ENCODE data around the gene NR5A2. TPM values are rescaled to one million over a fixed set of nuclear protein-coding genes. Genes with fewer than 3 reads are reported as not detected.
A peak's percentile ranks its signal among the peaks of the same experiment; 100 is the strongest.

Gene NR5A2
- total and polyA plus RNA-seq, 3 donors from 2014 or later = 1.3 to 4.4 (median 2.3) TPM

DNA sequence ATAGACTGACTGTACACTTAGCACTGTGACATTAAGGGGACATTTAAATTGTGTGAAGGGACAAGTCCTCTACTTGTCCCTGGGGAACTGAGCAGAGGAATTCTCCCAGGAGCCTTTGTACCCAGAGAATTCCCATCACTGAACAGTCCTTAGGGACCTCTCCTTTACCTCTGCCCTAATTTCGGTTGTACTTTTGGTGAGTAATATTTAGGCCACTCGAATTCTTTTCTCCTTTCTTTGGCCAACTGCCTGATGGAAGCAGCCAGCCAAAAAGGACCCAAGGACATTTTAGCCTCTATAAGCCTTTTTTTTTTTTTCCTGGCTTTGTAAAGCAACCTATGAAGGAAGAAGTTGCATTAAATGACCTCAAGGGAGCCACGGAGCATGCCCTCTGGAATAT is 71.5 kb downstream of the NR5A2 start:
- intact Hi-C loops (cut with DNase I; ENCODE audit: low total_unique reads) = no loop called here
- Histone ChIP-seq H3K4me1 (no peaks in the 10 kb centered on the region), H3K36me3 (ENCODE audit: low read depth, missing control alignments) (no peaks in the 10 kb centered on the region), H3K4me3 (no peak overlapping the region), H3K27ac (no peak overlapping the region), H3K9me3 (no peaks in the 10 kb centered on the region), H3K27me3 (no peaks in the 10 kb centered on the region)
- TF ChIP-seq, protein P1, sequence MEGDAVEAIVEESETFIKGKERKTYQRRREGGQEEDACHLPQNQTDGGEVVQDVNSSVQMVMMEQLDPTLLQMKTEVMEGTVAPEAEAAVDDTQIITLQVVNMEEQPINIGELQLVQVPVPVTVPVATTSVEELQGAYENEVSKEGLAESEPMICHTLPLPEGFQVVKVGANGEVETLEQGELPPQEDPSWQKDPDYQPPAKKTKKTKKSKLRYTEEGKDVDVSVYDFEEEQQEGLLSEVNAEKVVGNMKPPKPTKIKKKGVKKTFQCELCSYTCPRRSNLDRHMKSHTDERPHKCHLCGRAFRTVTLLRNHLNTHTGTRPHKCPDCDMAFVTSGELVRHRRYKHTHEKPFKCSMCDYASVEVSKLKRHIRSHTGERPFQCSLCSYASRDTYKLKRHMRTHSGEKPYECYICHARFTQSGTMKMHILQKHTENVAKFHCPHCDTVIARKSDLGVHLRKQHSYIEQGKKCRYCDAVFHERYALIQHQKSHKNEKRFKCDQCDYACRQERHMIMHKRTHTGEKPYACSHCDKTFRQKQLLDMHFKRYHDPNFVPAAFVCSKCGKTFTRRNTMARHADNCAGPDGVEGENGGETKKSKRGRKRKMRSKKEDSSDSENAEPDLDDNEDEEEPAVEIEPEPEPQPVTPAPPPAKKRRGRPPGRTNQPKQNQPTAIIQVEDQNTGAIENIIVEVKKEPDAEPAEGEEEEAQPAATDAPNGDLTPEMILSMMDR (IDR thresholded peaks at IDR 0.05) = no peak
- no peak for TF ChIP-seq POLR2A (IDR thresholded peaks at IDR 0.05)
- WGBS, 2 donors = 27 to 45% methylated on average over 3 of the region's 3 CpGs
- DNase-seq = peak; percentile 23

DNA sequence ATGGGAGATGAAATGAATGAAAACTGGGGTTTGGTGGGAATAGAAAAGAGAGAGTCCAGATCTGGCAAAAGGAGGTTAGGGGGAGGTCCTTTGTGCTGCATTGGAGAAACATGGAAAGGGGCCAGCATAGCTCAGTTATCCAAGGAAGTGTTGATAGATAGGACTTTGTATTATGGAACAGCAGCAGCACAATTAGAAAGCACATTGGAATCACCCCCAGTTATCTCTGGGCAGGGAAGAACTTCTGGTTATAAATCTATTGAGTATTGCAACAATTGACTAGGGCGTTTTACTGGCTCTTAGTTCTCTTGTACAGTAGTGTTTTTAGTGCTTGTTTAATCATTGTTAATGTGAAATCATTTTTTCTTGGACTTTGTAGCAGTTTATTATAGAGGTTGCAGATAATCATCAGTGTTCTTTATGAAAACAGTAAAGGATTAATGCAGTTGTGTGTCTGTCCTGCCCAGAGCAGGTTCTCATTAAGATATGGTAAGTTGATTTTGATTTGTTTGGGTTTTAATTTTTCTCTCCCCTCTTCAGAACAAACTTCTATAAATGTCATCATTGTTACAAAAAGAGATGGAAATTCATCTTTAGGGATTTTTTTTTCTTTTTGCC is 76.6 kb downstream of the NR5A2 start:
- H3K27me3 ChIP-seq = no peaks in the 10 kb centered on the region
- 21 to 40% methylated on average over 1 of the region's 1 CpG for WGBS, 2 donors
- intact Hi-C loops (cut with DNase I; ENCODE audit: low total_unique reads) = no loop called here
- no peaks in the 10 kb centered on the region for H3K36me3 ChIP-seq (ENCODE audit: low read depth, missing control alignments)
- H3K4me1 ChIP-seq = no peaks in the 10 kb centered on the region
- H3K27ac ChIP-seq = no peak overlapping the region
- DNase-seq = no peak
- no peak overlapping the region for H3K4me3 ChIP-seq
- no peak for TF ChIP-seq POLR2A (IDR thresholded peaks at IDR 0.05)
- TF ChIP-seq, protein P1 (IDR thresholded peaks at IDR 0.05) = no peak
- H3K9me3 ChIP-seq = no peaks in the 10 kb centered on the region

DNA sequence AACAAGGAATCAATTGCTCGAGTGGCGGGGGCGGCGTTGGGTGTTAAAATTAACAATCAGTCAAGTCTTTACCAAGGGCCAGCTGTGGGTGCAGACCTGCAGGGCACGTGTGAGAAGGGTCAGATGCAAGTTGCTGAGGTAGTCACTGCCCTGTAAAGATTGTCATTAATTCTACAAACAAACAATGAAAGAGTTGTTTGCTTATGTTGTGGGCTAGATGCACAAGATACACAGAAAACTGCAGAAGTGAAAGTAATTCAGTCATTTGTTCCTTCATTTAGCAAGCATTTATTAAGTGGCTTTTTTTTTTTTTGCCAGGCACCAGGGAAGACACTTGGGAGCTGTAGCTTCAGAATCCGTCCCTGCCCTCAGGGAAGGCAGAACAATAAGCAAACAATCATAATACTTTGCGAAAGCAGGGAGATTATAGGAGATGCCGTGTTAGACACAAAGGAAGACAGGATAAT is 79.5 kb downstream of the NR5A2 start:
- Histone ChIP-seq H3K9me3 (no peaks in the 10 kb centered on the region), H3K4me1 (no peaks in the 10 kb centered on the region), H3K4me3 (no peak overlapping the region), H3K27me3 (no peaks in the 10 kb centered on the region), H3K36me3 (ENCODE audit: low read depth, missing control alignments) (no peaks in the 10 kb centered on the region), H3K27ac (no peak overlapping the region)
- intact Hi-C loops (cut with DNase I; ENCODE audit: low total_unique reads) = no loop called here
- 78 to 79% methylated on average over 8 of the region's 8 CpGs for WGBS, 2 donors
- TF ChIP-seq, protein P1 (IDR thresholded peaks at IDR 0.05) = no peak
- TF ChIP-seq POLR2A (IDR thresholded peaks at IDR 0.05) = no peak
- no peak for DNase-seq

DNA sequence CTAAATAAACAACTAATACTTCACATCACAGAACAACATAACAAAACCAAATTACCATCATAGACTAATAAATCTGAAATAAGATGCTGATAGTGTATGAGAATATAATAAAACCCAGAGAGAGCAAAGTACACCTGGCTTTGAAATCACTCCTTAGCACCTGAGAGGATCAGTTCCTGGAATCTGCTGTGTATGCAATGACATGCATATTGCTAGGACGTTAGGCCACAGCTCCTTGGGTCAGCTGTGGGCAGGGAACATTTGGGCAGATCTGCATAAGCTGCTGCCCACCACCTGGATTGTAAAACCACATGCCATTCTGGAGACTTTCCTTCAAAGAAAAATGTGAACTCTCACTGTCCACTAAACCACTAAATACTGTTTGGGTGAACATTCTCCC is 81.1 kb downstream of the NR5A2 start:
- no peak for TF ChIP-seq POLR2A (IDR thresholded peaks at IDR 0.05)
- TF ChIP-seq, protein P1 (IDR thresholded peaks at IDR 0.05) = no peak
- intact Hi-C loops (cut with DNase I; ENCODE audit: low total_unique reads) = no loop called here
- Histone ChIP-seq H3K27me3 (no peaks in the 10 kb centered on the region), H3K36me3 (ENCODE audit: low read depth, missing control alignments) (no peaks in the 10 kb centered on the region), H3K4me1 (no peaks in the 10 kb centered on the region), H3K9me3 (no peaks in the 10 kb centered on the region), H3K27ac (no peak overlapping the region), H3K4me3 (no peak overlapping the region)
- 0 to 67% methylated on average over 1 of the region's 1 CpG for WGBS, 2 donors
- no peak for DNase-seq

DNA sequence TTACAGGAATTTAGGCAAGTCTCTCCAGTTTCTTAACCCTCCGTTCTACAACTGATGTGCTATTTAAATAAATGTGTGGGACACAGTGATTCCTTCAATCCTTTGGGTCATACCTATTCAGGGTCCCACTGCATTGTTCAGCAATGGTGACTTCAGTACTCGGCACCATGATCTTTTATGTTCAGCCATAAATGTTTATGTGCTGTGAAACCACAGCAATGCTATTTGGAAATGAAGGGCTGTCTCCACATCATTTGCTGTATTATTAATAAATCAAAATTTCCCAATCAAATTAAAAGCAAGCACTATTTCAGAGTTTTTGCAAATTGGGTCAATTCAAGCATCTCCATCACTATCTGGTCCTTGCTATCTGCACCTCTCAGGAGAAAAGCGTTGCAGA is 84.8 kb downstream of the NR5A2 start:
- no peak for DNase-seq
- 89 to 96% methylated on average over 3 of the region's 3 CpGs for WGBS, 2 donors

More for the DNA sequence above, 84.8 kb downstream of the NR5A2 start:
- Histone ChIP-seq H3K4me1 (no peaks in the 10 kb centered on the region), H3K36me3 (ENCODE audit: low read depth, missing control alignments) (no peaks in the 10 kb centered on the region), H3K27ac (no peak overlapping the region), H3K9me3 (no peaks in the 10 kb centered on the region), H3K27me3 (no peaks in the 10 kb centered on the region), H3K4me3 (no peak overlapping the region)
- TF ChIP-seq POLR2A (IDR thresholded peaks at IDR 0.05) = no peak
- TF ChIP-seq, protein P1 (IDR thresholded peaks at IDR 0.05) = no peak
- intact Hi-C loops (cut with DNase I; ENCODE audit: low total_unique reads) = no loop called here
